ENCODE results near the gene SCRT2.
"Not testable (repeated sequence)": the region's sequence is repeated elsewhere in the genome, so short reads cannot be mapped to it uniquely, and the experiment has no call there.

The SCRT2 gene

GRCh38 chr20:675453-676314, at the start of gene SCRT2:
SCRT2 (minus strand) TSS chr20:675802; CDS start chr20:675601, 201 bp downstream.
- no peak within 1 kb of the TSS for H3K9ac ChIP-seq (ENCODE audit: low read length)
- H3K9me3 ChIP-seq (ENCODE audit: control insufficient read depth, low read length), result no peaks in the 10 kb centered on the region
- H3K27me3 ChIP-seq (ENCODE audit: control insufficient read depth, insufficient read depth, low read length), result peaks cover 74% of the 10 kb centered on the region
- H3K4me3 ChIP-seq (ENCODE audit: low read length), result no peak within 1 kb of the TSS
- H3K4me1 ChIP-seq (ENCODE audit: control insufficient read depth, insufficient read depth, low read length), result peaks cover 21% of the 10 kb centered on the region
- no peaks in the 10 kb centered on the region for H3K36me3 ChIP-seq (ENCODE audit: control insufficient read depth, insufficient read depth, low read length)

- peaks cover 48% of the 10 kb centered on the region for H3K27me3 ChIP-seq (ENCODE audit: control insufficient read depth, insufficient read depth, low read length)
- not testable (repeated sequence) for H3K4me1 ChIP-seq (ENCODE audit: control insufficient read depth, insufficient read depth, low read length); H3K36me3 ChIP-seq (ENCODE audit: control insufficient read depth, insufficient read depth, low read length); H3K9me3 ChIP-seq (ENCODE audit: control insufficient read depth, low read length); H3K4me3 ChIP-seq (ENCODE audit: low read length); H3K9ac ChIP-seq (ENCODE audit: low read length)
Observed at GRCh38 chr20:724797-725196, 49.2 kb upstream of the SCRT2 start.

GRCh38 chr20:723756-724155, 48.2 kb upstream of the SCRT2 start:
- Histone ChIP-seq H3K27me3 (ENCODE audit: control insufficient read depth, insufficient read depth, low read length) (peaks cover 40% of the 10 kb centered on the region), H3K9ac (ENCODE audit: low read length) (no peak overlapping the region), H3K4me1 (ENCODE audit: control insufficient read depth, insufficient read depth, low read length) (no peaks in the 10 kb centered on the region), H3K36me3 (ENCODE audit: control insufficient read depth, insufficient read depth, low read length) (no peaks in the 10 kb centered on the region), H3K4me3 (ENCODE audit: low read length) (no peak overlapping the region), H3K9me3 (ENCODE audit: control insufficient read depth, low read length) (no peaks in the 10 kb centered on the region)

GRCh38 chr20:722822-723644, 47.4 kb upstream of the SCRT2 start:
- H3K9me3 ChIP-seq (ENCODE audit: control insufficient read depth, low read length), result no peaks in the 10 kb centered on the region
- H3K4me3 ChIP-seq (ENCODE audit: low read length), result no peak overlapping the region
- peaks cover 33% of the 10 kb centered on the region for H3K27me3 ChIP-seq (ENCODE audit: control insufficient read depth, insufficient read depth, low read length)
- no peaks in the 10 kb centered on the region for H3K4me1 ChIP-seq (ENCODE audit: control insufficient read depth, insufficient read depth, low read length)
- H3K9ac ChIP-seq (ENCODE audit: low read length), result no peak overlapping the region
- H3K36me3 ChIP-seq (ENCODE audit: control insufficient read depth, insufficient read depth, low read length), result no peaks in the 10 kb centered on the region

- H3K4me3 ChIP-seq (ENCODE audit: low read length), result no peak overlapping the region
- no peak overlapping the region for H3K9ac ChIP-seq (ENCODE audit: low read length)
- H3K36me3 ChIP-seq (ENCODE audit: control insufficient read depth, insufficient read depth, low read length), result no peaks in the 10 kb centered on the region
- H3K9me3 ChIP-seq (ENCODE audit: control insufficient read depth, low read length), result no peaks in the 10 kb centered on the region
- H3K4me1 ChIP-seq (ENCODE audit: control insufficient read depth, insufficient read depth, low read length), result no peaks in the 10 kb centered on the region
- peaks cover 24% of the 10 kb centered on the region for H3K27me3 ChIP-seq (ENCODE audit: control insufficient read depth, insufficient read depth, low read length)
Observed at GRCh38 chr20:721876-722275, 46.3 kb upstream of the SCRT2 start.

GRCh38 chr20:719816-720215, 44.2 kb upstream of the SCRT2 start:
- H3K9ac ChIP-seq (ENCODE audit: low read length), result no peak overlapping the region
- H3K36me3 ChIP-seq (ENCODE audit: control insufficient read depth, insufficient read depth, low read length), result no peaks in the 10 kb centered on the region
- H3K4me3 ChIP-seq (ENCODE audit: low read length), result no peak overlapping the region
- H3K27me3 ChIP-seq (ENCODE audit: control insufficient read depth, insufficient read depth, low read length), result peaks cover 9% of the 10 kb centered on the region
- H3K9me3 ChIP-seq (ENCODE audit: control insufficient read depth, low read length), result no peaks in the 10 kb centered on the region
- H3K4me1 ChIP-seq (ENCODE audit: control insufficient read depth, insufficient read depth, low read length), result no peaks in the 10 kb centered on the region

GRCh38 chr20:719068-719467, 43.5 kb upstream of the SCRT2 start:
- Histone ChIP-seq H3K4me3 (ENCODE audit: low read length) (no peak overlapping the region), H3K36me3 (ENCODE audit: control insufficient read depth, insufficient read depth, low read length) (no peaks in the 10 kb centered on the region), H3K27me3 (ENCODE audit: control insufficient read depth, insufficient read depth, low read length) (peaks cover 6% of the 10 kb centered on the region), H3K9ac (ENCODE audit: low read length) (no peak overlapping the region), H3K9me3 (ENCODE audit: control insufficient read depth, low read length) (no peaks in the 10 kb centered on the region), H3K4me1 (ENCODE audit: control insufficient read depth, insufficient read depth, low read length) (no peaks in the 10 kb centered on the region)

GRCh38 chr20:717832-718231, 42.2 kb upstream of the SCRT2 start:
- H3K9ac ChIP-seq (ENCODE audit: low read length), result no peak overlapping the region
- no peaks in the 10 kb centered on the region for H3K4me1 ChIP-seq (ENCODE audit: control insufficient read depth, insufficient read depth, low read length)
- no peaks in the 10 kb centered on the region for H3K9me3 ChIP-seq (ENCODE audit: control insufficient read depth, low read length)
- no peaks in the 10 kb centered on the region for H3K36me3 ChIP-seq (ENCODE audit: control insufficient read depth, insufficient read depth, low read length)
- no peaks in the 10 kb centered on the region for H3K27me3 ChIP-seq (ENCODE audit: control insufficient read depth, insufficient read depth, low read length)
- H3K4me3 ChIP-seq (ENCODE audit: low read length), result no peak overlapping the region

- H3K36me3 ChIP-seq (ENCODE audit: control insufficient read depth, insufficient read depth, low read length), result no peaks in the 10 kb centered on the region
- H3K4me1 ChIP-seq (ENCODE audit: control insufficient read depth, insufficient read depth, low read length), result no peaks in the 10 kb centered on the region
- no peaks in the 10 kb centered on the region for H3K27me3 ChIP-seq (ENCODE audit: control insufficient read depth, insufficient read depth, low read length)
- no peaks in the 10 kb centered on the region for H3K9me3 ChIP-seq (ENCODE audit: control insufficient read depth, low read length)
- H3K4me3 ChIP-seq (ENCODE audit: low read length), result no peak overlapping the region
- H3K9ac ChIP-seq (ENCODE audit: low read length), result no peak overlapping the region
Observed at GRCh38 chr20:717271-717670, 41.7 kb upstream of the SCRT2 start.

- H3K9me3 ChIP-seq (ENCODE audit: control insufficient read depth, low read length), result no peaks in the 10 kb centered on the region
- H3K9ac ChIP-seq (ENCODE audit: low read length), result no peak overlapping the region
- H3K27me3 ChIP-seq (ENCODE audit: control insufficient read depth, insufficient read depth, low read length), result peaks cover 18% of the 10 kb centered on the region
- H3K4me1 ChIP-seq (ENCODE audit: control insufficient read depth, insufficient read depth, low read length), result no peaks in the 10 kb centered on the region
- H3K36me3 ChIP-seq (ENCODE audit: control insufficient read depth, insufficient read depth, low read length), result no peaks in the 10 kb centered on the region
- no peak overlapping the region for H3K4me3 ChIP-seq (ENCODE audit: low read length)
Observed at GRCh38 chr20:714453-714852, 38.9 kb upstream of the SCRT2 start.

GRCh38 chr20:711576-711975, 36.0 kb upstream of the SCRT2 start:
- H3K36me3 ChIP-seq (ENCODE audit: control insufficient read depth, insufficient read depth, low read length), result no peaks in the 10 kb centered on the region
- no peak overlapping the region for H3K9ac ChIP-seq (ENCODE audit: low read length)
- no peaks in the 10 kb centered on the region for H3K9me3 ChIP-seq (ENCODE audit: control insufficient read depth, low read length)
- H3K4me1 ChIP-seq (ENCODE audit: control insufficient read depth, insufficient read depth, low read length), result no peaks in the 10 kb centered on the region
- no peak overlapping the region for H3K4me3 ChIP-seq (ENCODE audit: low read length)
- H3K27me3 ChIP-seq (ENCODE audit: control insufficient read depth, insufficient read depth, low read length), result peaks cover 32% of the 10 kb centered on the region

GRCh38 chr20:710780-711450, 35.3 kb upstream of the SCRT2 start:
- Histone ChIP-seq H3K27me3 (ENCODE audit: control insufficient read depth, insufficient read depth, low read length) (peaks cover 32% of the 10 kb centered on the region), H3K36me3 (ENCODE audit: control insufficient read depth, insufficient read depth, low read length) (no peaks in the 10 kb centered on the region), H3K4me1 (ENCODE audit: control insufficient read depth, insufficient read depth, low read length) (no peaks in the 10 kb centered on the region), H3K9ac (ENCODE audit: low read length) (no peak overlapping the region), H3K9me3 (ENCODE audit: control insufficient read depth, low read length) (no peaks in the 10 kb centered on the region), H3K4me3 (ENCODE audit: low read length) (no peak overlapping the region)
